ENCODE results near the gene ITGAL.

ITGAL gene

DNA sequence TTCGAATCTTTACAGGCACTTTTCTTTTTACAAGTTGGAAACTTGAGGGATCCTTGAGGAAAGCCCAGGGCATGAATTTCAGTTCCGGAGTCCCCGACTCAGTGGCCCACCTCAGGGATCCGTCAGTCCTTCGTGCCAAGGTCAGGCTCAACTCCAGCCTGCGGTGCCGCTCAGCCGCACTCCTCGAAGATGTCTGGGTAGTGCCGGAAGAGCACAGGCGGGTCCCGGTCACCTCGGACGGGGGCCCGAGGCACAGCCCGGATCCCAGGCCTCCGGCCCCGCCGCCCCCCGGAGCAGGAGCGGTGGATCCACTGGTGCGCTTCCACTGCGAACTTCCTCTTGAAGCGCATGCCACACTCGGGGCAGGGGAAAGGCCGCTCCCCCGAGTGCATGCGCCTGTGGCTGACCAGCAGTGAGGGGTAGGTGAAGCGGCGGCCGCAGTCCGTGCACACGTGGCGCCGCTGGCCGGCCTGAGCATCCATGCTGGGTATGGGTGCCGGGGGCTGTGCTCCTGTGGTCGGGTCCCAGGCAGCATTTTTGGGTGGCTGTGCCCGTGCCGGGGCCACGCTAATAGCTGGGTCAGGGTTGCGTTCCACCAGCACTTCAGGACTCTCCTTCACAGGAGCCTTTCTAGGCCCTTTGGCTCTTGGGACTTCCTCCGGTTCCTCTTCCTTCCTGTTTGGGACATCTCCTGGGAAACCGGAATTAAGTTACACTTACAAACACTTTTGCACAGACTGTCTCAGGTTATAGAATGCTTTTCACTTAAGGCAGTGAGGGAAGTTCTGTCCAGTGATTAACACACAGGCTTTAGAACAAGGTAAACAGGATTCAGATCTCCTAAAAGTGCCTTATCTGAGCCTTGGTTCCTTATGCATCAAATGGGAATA is 97.4 kb downstream of the ITGAL start:
- no peak for DNase-seq

DNA sequence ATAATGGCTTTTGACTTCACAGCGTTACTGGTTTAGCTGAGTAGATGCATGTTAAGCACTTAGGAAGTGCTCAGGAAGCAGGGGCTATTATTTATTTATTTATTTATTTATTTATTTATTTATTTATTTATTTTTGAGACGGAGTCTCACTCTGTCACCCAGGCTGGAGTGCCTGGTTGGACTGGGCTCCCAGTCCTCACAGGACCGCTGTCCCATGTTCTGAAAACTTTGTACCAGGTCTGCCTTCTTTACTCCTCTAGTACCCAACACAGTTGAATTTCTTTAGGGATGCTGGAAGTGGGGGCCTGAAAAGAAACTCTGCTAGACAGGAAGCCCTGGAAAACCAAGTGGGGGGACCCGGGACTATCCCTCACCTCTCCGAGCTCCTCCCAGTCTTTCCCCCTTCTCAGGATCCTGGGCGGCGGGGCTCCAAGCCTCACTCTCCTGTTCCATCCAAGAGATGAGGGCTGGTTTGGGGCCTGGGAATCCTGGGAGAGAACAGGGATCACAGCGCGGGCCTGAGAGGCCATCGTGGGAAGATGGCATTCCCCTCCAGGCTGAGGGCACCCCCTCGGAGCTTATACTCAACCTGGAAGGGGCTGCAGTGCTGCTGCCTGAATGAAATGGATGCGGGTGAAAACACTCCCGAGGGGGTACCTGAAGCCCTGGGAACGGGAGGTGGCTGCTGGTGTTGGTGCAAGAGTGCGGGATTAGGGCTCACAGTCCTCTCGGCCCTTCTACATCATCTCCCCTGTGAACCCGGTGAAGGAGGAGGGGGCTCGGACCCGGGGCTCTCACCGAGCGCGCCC is 98.3 kb downstream of the ITGAL start:
- no peak for DNase-seq

DNA sequence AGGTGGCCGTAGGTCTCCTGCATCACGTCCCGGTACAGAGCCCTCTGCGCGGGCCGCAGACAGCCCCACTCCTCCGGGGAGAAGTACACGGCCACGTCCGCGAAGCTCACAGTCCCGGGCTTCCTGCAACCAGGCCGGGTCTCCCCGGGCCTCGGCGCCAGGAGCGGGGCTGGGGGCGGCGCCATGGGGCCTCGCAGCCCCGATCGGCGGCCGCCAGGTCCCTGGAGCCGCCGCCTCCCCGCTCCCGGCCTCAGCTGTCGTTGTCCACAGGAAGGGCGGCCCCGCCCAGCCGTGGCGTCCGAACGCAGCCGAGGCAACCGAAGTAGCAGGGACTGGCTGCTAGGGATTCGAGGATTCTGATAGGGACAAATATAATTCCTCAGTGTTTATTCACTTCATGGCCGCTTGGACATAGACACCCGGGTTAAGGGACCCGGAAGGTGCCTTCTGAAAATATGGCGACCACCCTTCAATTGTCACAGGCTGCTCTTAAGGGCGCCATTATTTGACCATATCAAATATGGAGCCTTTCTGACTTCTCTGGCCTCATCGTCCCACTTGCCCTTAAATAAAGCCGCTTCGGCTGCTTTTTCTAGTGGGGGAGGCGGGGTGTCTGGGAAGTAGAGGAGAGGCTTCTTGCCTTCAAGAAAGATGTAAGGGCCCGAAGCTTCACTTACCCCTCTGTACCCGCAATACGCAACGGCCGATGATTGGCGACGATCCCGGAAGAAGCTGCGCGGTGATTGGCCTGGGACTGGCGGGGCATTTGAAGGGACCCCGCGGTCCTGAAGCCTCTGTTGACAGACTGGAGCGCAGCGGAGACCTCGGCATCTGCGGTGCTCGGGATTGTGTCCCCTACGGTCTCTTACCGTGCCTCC is 99.1 kb downstream of the ITGAL start, which contains the start of gene ZNF688:
Gene ZNF688, minus strand, starts transcription at position 270 of the 878 bp plus-strand sequence. Its CDS starts 85 bp downstream, at position 185.
- DNase-seq, result peak; percentile 98 to 99
